HG03280 (cell line): ENCODE results near the gene TENM3.

ENCODE experiments used
- ATAC-seq: cut with Tn5 transposase; IDR thresholded peaks from one replicate; pipeline ENCODE4 v1.9.1; 2021; ENCODE audit warnings: mild to moderate bottlenecking, moderate library complexity; ENCODE audit not compliant: unreplicated experiment

The TENM3 gene

GRCh38 chr4:182495645-182496385 is 252.6 kb downstream of the TENM3 start:
- ATAC-seq = no peak

GRCh38 chr4:182496408-182496807 is 253.2 kb downstream of the TENM3 start:
- ATAC-seq = no peak

GRCh38 chr4:182502064-182502463 is 258.9 kb downstream of the TENM3 start:
- no peak for ATAC-seq

GRCh38 chr4:182504463-182504862 is 261.3 kb downstream of the TENM3 start:
- ATAC-seq = no peak

- no peak for ATAC-seq
Observed at GRCh38 chr4:182507805-182508204, 264.6 kb downstream of the TENM3 start.

GRCh38 chr4:182510836-182511235 is 267.6 kb downstream of the TENM3 start:
- no peak for ATAC-seq

GRCh38 chr4:182513587-182514291 is 270.5 kb downstream of the TENM3 start:
- no peak for ATAC-seq

- no peak for ATAC-seq
Observed at GRCh38 chr4:182518421-182518820, 275.2 kb downstream of the TENM3 start.

- ATAC-seq = no peak
Observed at GRCh38 chr4:182519528-182519927, 276.3 kb downstream of the TENM3 start.

GRCh38 chr4:182521011-182521410 is 277.8 kb downstream of the TENM3 start:
- ATAC-seq = no peak

- ATAC-seq = no peak
Observed at GRCh38 chr4:182528819-182529218, 285.6 kb downstream of the TENM3 start.

- ATAC-seq = no peak
Observed at GRCh38 chr4:182530451-182530850, 287.2 kb downstream of the TENM3 start.

GRCh38 chr4:182531555-182532162 is 288.5 kb downstream of the TENM3 start:
- ATAC-seq = no peak

- ATAC-seq = no peak
Observed at GRCh38 chr4:182532441-182532840, 289.2 kb downstream of the TENM3 start.

- no peak for ATAC-seq
Observed at GRCh38 chr4:182533964-182534363, 290.8 kb downstream of the TENM3 start.

GRCh38 chr4:182536221-182536811 is 293.1 kb downstream of the TENM3 start:
- ATAC-seq = no peak

- ATAC-seq = no peak
Observed at GRCh38 chr4:182537031-182537795, 294.0 kb downstream of the TENM3 start.

GRCh38 chr4:182538031-182538430 is 294.8 kb downstream of the TENM3 start:
- no peak for ATAC-seq

- ATAC-seq = no peak
Observed at GRCh38 chr4:182540496-182540895, 297.3 kb downstream of the TENM3 start.

GRCh38 chr4:182547435-182547834 is 304.2 kb downstream of the TENM3 start:
- ATAC-seq = peak; percentile 99

- ATAC-seq = no peak
Observed at GRCh38 chr4:182548156-182548555, 305.0 kb downstream of the TENM3 start.
